ENCODE data around the gene LRP11. TPM values are rescaled to one million over a fixed set of nuclear protein-coding genes. Genes with fewer than 3 reads are reported as not detected.
"Not testable (repeated sequence)": the region's sequence is repeated elsewhere in the genome, so short reads cannot be mapped to it uniquely, and the experiment has no call there.

LRP11 gene
- total RNA-seq, 2 experiments from 2014 or later = 6.5 to 7.4 TPM

DNA sequence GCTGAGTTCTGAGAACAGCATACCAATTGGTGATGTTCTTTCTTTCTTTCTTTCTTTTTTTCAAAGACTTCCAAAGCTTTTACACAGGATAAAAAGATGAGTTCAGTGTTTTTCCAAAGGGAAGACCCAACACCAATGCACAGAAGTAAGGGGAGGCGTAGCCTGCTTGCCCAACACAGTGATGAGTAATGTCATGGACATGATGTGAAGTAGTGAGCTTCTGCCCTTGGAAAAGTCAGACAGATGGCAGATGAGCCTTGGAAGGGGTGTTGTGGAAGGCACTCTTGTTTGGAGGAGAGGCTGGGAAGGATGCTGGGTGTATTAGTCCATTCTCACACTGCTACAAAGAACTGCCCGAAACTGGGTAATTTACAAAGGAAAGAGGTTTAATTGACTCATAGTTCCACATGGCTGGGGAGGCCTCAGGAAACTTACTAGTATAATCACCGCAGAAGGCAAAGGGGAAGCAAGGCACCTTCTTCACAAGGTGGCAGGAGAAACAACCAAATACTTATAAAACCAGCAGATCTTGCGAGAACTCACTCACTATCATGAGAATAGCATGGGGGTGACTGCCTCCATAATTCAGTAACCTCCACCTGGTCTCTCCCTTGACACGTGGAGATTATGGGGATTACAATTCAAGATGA lies 12.6 kb downstream of the LRP11 start:
- no peak overlapping the region for H3K4me3 Mint-ChIP-seq
- CTCF ChIA-PET = interaction anchor here (1.1 kb wide), 1 partner anchor 12 kb away, joined by 4 read pairs; no protein-coding TSS in a partner anchor

GRCh38 chr6:149848343-149848742 lies 15.8 kb downstream of the LRP11 start:
- H3K36me3 Mint-ChIP-seq (ENCODE audit: low read depth); H3K27me3 Mint-ChIP-seq; H3K27ac Mint-ChIP-seq; H3K4me3 Mint-ChIP-seq; H3K9me3 Mint-ChIP-seq; CTCF ChIA-PET; POLR2A ChIA-PET; DNase-seq: not testable (repeated sequence)
- peaks cover 25% of the 10 kb centered on the region for H3K4me1 Mint-ChIP-seq

More for the DNA sequence above, 12.6 kb downstream of the LRP11 start:
- Mint-ChIP-seq H3K9me3 (no peaks in the 10 kb centered on the region), H3K4me1 (peaks cover 41% of the 10 kb centered on the region), H3K36me3 (ENCODE audit: low read depth) (no peaks in the 10 kb centered on the region), H3K27me3 (peaks cover 6% of the 10 kb centered on the region), H3K27ac (no peak overlapping the region)
- POLR2A ChIA-PET = no interaction called here
- no peak for DNase-seq

GRCh38 chr6:149847939-149848267 lies 16.3 kb downstream of the LRP11 start:
- Mint-ChIP-seq H3K36me3 (ENCODE audit: low read depth) (no peaks in the 10 kb centered on the region), H3K4me1 (peaks cover 22% of the 10 kb centered on the region), H3K9me3 (no peaks in the 10 kb centered on the region), H3K4me3 (no peak overlapping the region), H3K27ac (no peak overlapping the region), H3K27me3 (peaks cover 6% of the 10 kb centered on the region)
- no peak for DNase-seq
- CTCF ChIA-PET = interaction anchor here (1.5 kb wide), 1 partner anchor 15 kb away, joined by 3 read pairs; no protein-coding TSS in a partner anchor
- POLR2A ChIA-PET = no interaction called here

- no peak for DNase-seq
- no peak overlapping the region for H3K27ac Mint-ChIP-seq
- H3K9me3 Mint-ChIP-seq = no peaks in the 10 kb centered on the region
- H3K4me3 Mint-ChIP-seq = no peak overlapping the region
- CTCF ChIA-PET = interaction anchor here (1.5 kb wide), 1 partner anchor 17 kb away, joined by 3 read pairs; no protein-coding TSS in a partner anchor
- POLR2A ChIA-PET = no interaction called here
- H3K4me1 Mint-ChIP-seq = peaks cover 7% of the 10 kb centered on the region
- no peaks in the 10 kb centered on the region for H3K36me3 Mint-ChIP-seq (ENCODE audit: low read depth)
- peaks cover 6% of the 10 kb centered on the region for H3K27me3 Mint-ChIP-seq
Measured at GRCh38 chr6:149846321-149846720, 17.8 kb downstream of the LRP11 start.

GRCh38 chr6:149845549-149845948 lies 18.6 kb downstream of the LRP11 start:
- CTCF ChIA-PET = interaction anchor here (0.8 to 1.0 kb wide), 3 partner anchors 16 to 80 kb away, joined by 3 read pairs; no protein-coding TSS in a partner anchor
- no peak for DNase-seq
- Mint-ChIP-seq H3K4me3 (no peak overlapping the region), H3K9me3 (no peaks in the 10 kb centered on the region), H3K36me3 (ENCODE audit: low read depth) (no peaks in the 10 kb centered on the region), H3K4me1 (peaks cover 2% of the 10 kb centered on the region), H3K27ac (no peak overlapping the region), H3K27me3 (peaks cover 6% of the 10 kb centered on the region)
- POLR2A ChIA-PET = no interaction called here

DNA sequence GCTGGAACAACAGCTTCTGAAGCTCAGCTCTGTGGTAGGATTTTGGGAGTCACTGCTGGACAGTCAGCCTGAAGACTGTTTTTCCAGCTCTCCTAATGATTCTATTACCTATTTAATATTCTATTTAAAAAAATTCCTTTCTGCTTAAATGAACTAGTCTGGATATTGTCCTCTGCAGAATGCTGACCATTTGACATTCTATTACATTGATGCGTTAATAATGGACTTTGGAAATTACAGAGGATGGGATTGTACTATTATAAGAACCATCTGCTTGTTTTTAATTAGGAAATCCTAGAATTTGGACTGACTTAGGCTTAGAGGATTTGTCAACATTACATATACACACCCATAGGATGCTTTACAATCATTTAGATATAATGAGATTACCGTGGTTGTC lies 19.7 kb downstream of the LRP11 start:
- Mint-ChIP-seq H3K36me3 (ENCODE audit: low read depth) (no peaks in the 10 kb centered on the region), H3K9me3 (no peaks in the 10 kb centered on the region), H3K4me1 (peaks cover 2% of the 10 kb centered on the region), H3K4me3 (no peak overlapping the region), H3K27me3 (peaks cover 2% of the 10 kb centered on the region), H3K27ac (no peak overlapping the region)
- POLR2A ChIA-PET = no interaction called here
- CTCF ChIA-PET = no interaction called here
- DNase-seq = no peak

DNA sequence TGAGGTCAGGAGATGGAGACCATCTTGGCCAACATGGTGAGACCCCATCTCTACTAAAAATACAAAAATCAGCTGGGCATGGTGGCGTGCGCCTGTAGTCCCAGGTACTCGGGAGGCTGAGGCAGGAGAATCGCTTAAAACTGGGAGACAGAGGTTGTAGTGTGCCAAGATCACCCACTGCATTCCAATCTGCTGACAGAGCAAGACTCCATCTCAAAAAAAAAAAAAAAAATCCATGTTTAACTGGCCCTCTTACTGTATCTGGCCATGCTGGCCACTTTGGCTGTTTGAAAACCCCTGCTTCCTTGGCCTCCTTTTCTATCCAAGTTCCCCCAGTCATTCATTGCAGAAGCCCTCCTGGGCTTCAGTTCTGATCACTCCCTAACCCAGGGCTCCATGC lies 20.1 kb downstream of the LRP11 start:
- H3K4me1 Mint-ChIP-seq; H3K36me3 Mint-ChIP-seq (ENCODE audit: low read depth); H3K4me3 Mint-ChIP-seq; POLR2A ChIA-PET; DNase-seq; CTCF ChIA-PET; H3K27me3 Mint-ChIP-seq; H3K27ac Mint-ChIP-seq; H3K9me3 Mint-ChIP-seq: not testable (repeated sequence)

- ChIA-PET POLR2A (no interaction called here), CTCF (interaction anchor here (0.7 to 1.0 kb wide), 2 partner anchors 19 to 211 kb away, joined by 3 read pairs; no protein-coding TSS in a partner anchor)
- no peak for DNase-seq
- Mint-ChIP-seq H3K9me3 (no peaks in the 10 kb centered on the region), H3K4me1 (peaks cover 2% of the 10 kb centered on the region), H3K4me3 (no peak overlapping the region), H3K27ac (no peak overlapping the region), H3K27me3 (no peaks in the 10 kb centered on the region), H3K36me3 (ENCODE audit: low read depth) (no peaks in the 10 kb centered on the region)
Measured at GRCh38 chr6:149843051-149843633, 21.0 kb downstream of the LRP11 start.

DNA sequence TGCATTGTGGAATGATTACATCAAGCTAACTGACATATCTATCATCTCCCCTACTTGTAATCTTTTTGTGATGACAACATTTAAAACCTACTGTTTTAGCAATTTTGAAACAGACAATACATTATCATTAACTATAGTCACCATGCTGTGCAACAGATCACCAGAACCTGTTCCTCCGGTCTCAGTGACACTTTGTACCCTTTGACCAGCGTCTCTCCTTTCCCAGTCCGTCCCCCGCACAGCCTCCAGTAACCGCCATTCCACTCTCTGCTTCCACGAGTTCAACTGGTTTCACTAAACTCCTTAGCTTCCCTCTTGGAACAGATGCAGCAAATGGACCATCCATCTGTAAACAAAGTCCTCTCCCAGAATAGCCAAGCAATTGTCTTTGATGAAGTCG lies 21.8 kb downstream of the LRP11 start:
- POLR2A ChIA-PET = no interaction called here
- Mint-ChIP-seq H3K27me3 (no peaks in the 10 kb centered on the region), H3K27ac (no peak overlapping the region), H3K9me3 (no peaks in the 10 kb centered on the region), H3K36me3 (ENCODE audit: low read depth) (no peaks in the 10 kb centered on the region), H3K4me3 (no peak overlapping the region), H3K4me1 (peaks cover 2% of the 10 kb centered on the region)
- DNase-seq = no peak
- CTCF ChIA-PET = interaction anchor here (1.0 kb wide), 1 partner anchor 18 kb away, joined by 3 read pairs; no protein-coding TSS in a partner anchor

DNA sequence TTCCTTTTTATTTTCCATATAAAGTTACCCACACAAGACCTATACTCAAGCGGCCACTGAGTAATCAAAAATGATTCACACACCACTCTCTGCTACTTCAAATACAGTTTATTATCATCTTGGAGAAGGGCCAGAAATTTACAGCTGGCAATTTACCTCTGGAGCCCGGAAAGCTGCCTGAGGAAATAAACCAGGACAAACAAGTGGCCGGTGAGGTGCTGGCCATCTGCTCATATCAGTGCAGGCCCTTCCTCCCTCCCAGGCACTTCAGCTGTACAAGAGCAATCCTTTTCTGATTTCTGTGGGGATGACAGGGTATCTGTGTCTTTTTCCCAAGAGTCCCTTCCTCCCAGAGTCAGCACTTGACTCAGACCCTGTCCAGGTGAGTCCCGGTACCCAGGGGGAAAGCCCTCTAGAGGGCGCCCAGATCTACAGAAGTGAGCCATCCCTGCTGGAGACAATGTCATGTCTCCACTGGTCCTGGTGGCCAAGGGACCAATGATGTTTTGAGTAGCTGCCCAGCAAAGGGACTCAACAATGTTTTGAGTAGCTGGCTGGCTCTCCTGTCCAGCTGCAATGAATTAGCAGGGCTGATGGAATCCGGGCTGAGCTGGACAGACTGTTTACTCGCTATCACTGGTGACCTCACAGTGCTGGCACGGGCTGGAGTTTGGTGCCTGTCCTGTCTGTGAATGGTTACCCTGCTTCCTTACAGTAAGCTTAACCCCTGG lies 23.6 kb downstream of the LRP11 start:
- Mint-ChIP-seq H3K27ac (no peak overlapping the region), H3K4me1 (peaks cover 2% of the 10 kb centered on the region), H3K9me3 (no peaks in the 10 kb centered on the region), H3K4me3 (no peak overlapping the region), H3K27me3 (no peaks in the 10 kb centered on the region), H3K36me3 (ENCODE audit: low read depth) (no peaks in the 10 kb centered on the region)
- POLR2A ChIA-PET = no interaction called here
- CTCF ChIA-PET = interaction anchor here (0.6 to 1.3 kb wide), 7 partner anchors 24 to 176 kb away, joined by 3 to 5 read pairs (median 3); partner anchors contain the start of gene LRP11
- peak; percentile 60 for DNase-seq

- Mint-ChIP-seq H3K27ac (no peak overlapping the region), H3K36me3 (ENCODE audit: low read depth) (no peaks in the 10 kb centered on the region), H3K27me3 (no peaks in the 10 kb centered on the region), H3K4me1 (peaks cover 2% of the 10 kb centered on the region), H3K4me3 (no peak overlapping the region), H3K9me3 (no peaks in the 10 kb centered on the region)
- DNase-seq = peak; percentile 83
- ChIA-PET CTCF (interaction anchor here (0.8 to 1.8 kb wide), 5 partner anchors 14 to 70 kb away, joined by 3 to 4 read pairs (median 3); no protein-coding TSS in a partner anchor), POLR2A (no interaction called here)
Measured at GRCh38 chr6:149834513-149835481, 29.4 kb downstream of the LRP11 start.

GRCh38 chr6:149833651-149834050 lies 30.5 kb downstream of the LRP11 start:
- POLR2A ChIA-PET = no interaction called here
- DNase-seq = no peak
- Mint-ChIP-seq H3K9me3 (no peaks in the 10 kb centered on the region), H3K27ac (no peak overlapping the region), H3K36me3 (ENCODE audit: low read depth) (no peaks in the 10 kb centered on the region), H3K4me1 (peaks cover 2% of the 10 kb centered on the region), H3K27me3 (no peaks in the 10 kb centered on the region), H3K4me3 (no peak overlapping the region)
- CTCF ChIA-PET = interaction anchor here (0.8 kb wide), 2 partner anchors 12 to 32 kb away, joined by 3 read pairs; no protein-coding TSS in a partner anchor

Data from activated CD4-positive, alpha-beta T cell treated with anti-CD3 and anti-CD28 coated beads, Interleukin-2, amount 10 ng/mL, durations not matched to agents 7 days and 5 days (primary cell).